Transverse colon (tissue), 4 donors: ENCODE measurements around the gene C10orf71. TPM values are rescaled to one million over a fixed set of nuclear protein-coding genes. Genes with fewer than 3 reads are reported as not detected.

Source experiments
- DNase-seq: peaks from one replicate; pipeline ENCODE4 v3.0.0-alpha.2; 2019
- H3K27ac ChIP-seq, 4 donors: fragments of 200-600 bp; sonication (generic); 2 replicates each; pipeline ENCODE4 v1.5.1; 2016 to 2018; ENCODE audit warnings: inconsistent platforms in 4 of 4
- H3K27me3 ChIP-seq: fragments of 200-600 bp; sonication (generic); 2 replicates; pipeline ENCODE4 v1.5.1; 2017; ENCODE audit warnings: inconsistent platforms
- H3K36me3 ChIP-seq, 4 donors: fragments of 200-600 bp; sonication (generic); 2 replicates each; pipeline ENCODE4 v1.5.1; 2017 to 2019; ENCODE audit warnings: inconsistent platforms in 4 of 4
- H3K4me1 ChIP-seq, 4 donors: fragments of 200-600 bp; sonication (generic); 2 replicates each; pipeline ENCODE4 v1.5.1; 2017 to 2020; ENCODE audit warnings: inconsistent platforms in 4 of 4
- H3K4me3 ChIP-seq, 4 donors: fragments of 200-600 bp; sonication (generic); 1 replicate in 1 of 4; 2 replicates in 3 of 4; pipeline versions ENCODE4 v1.5.1 to v1.6.1; 2017 to 2019; ENCODE audit warnings: inconsistent platforms in 4 of 4
- H3K9me3 ChIP-seq, 2 donors: fragments of 200-600 bp; sonication (generic); 2 replicates each; pipeline ENCODE4 v1.5.1; 2017 to 2019; ENCODE audit warnings: inconsistent platforms in 2 of 2
- EP300 ChIP-seq: sonication (generic); formaldehyde crosslinking; IDR thresholded peaks from one replicate; pipeline ENCODE4 v1.6.1; 2017; ENCODE audit warnings: antibody characterized with exemption, low read depth
- POLR2A ChIP-seq: fragments of 450-650 bp; IDR thresholded peaks from one replicate; pipeline ENCODE4 v1.6.1; 2016; ENCODE audit warnings: antibody characterized with exemption, mild to moderate bottlenecking, moderate library complexity
- POLR2AphosphoS5 ChIP-seq, 3 donors: sonication (generic); formaldehyde crosslinking; IDR thresholded peaks; one replicate each; pipeline ENCODE4 v1.6.1; 2016; ENCODE audit warnings: antibody characterized with exemption in 3 of 3
- WGBS, 2 donors: methylation state at CpG; one replicate each; pipeline ENCODE4 v1.1.5; 2018; ENCODE audit warnings: low coverage in 1 of 2; 5-methylcytosine and 5-hydroxymethylcytosine counted together
- in situ Hi-C, 4 donors: fragments of 200-750 bp; cut with MboI; loops; one replicate each; pipeline versions ENCODE4 v1.15.0 to v1.15.1; 2017; ENCODE audit warnings: low sequenced_read_pairs in 3 of 4, low pct_ligation_motif_present in 1 of 4, low pct_unique_long_range_greater_than_20kb in 1 of 4
- intact Hi-C: fragments of 100-400 bp; cut with DNase I; formaldehyde crosslinking; loops from one replicate; pipeline ENCODE4 v1.15.1; 2023; ENCODE audit warnings: low total_unique reads
- total RNA-seq, 4 donors: library from RNA; depleted of rRNA; stranded (reverse); fragments of >200 nt; gene quantifications; one replicate each; pipeline ENCODE4 v1.1.0, GENCODE V29; 2016
- TF ChIP-seq, protein P1 (sequence below), 5 experiments: fragments of 200-600 bp in 3 of 5; fragments of 450-650 bp in 2 of 5; sonication (generic) in 3 of 5; IDR thresholded peaks; 1 replicate in 2 of 5; 2 replicates in 3 of 5; pipeline ENCODE4 v1.5.1; 2016 to 2017; ENCODE audit warnings: antibody characterized with exemption in 5 of 5, inconsistent platforms in 3 of 5, mild to moderate bottlenecking in 2 of 5, moderate library complexity in 1 of 5

The C10orf71 gene
- total RNA-seq, 4 donors from 2014 or later: under 0.01 TPM; not detected in 3

DNA sequence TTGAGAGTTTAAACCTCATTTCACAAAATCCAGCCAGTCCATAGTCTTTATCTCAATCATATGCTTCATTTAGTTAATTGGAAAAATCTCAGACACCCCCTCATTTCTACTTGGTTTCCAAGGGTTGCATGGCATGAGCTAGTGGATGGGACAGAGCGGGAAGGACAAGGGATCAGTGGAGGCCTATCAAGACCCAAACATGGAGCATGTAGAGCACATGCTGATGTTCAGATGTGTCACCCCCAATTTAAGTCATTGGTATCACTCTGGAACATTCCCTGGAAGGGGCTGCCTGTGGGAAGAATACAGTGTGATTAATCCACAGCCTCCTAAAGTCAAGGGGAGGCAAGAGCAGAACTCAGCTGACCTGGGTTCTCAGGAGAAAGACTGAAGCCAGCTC lies 2.3 kb downstream of the C10orf71 start:
- Histone ChIP-seq H3K27me3 (no peaks in the 10 kb centered on the region), H3K4me1 (peaks cover 0 to 6% (median 0%) of the 10 kb centered on the region in 4 donors), H3K4me3 (no peak overlapping the region), H3K36me3 (no peaks in the 10 kb centered on the region), H3K27ac (no peak overlapping the region), H3K9me3 (no peaks in the 10 kb centered on the region)
- in situ Hi-C loops (no loop called here), intact Hi-C loops (no loop called here)
- 92 to 100% methylated on average over 1 of the region's 1 CpG for WGBS, 2 donors
- no peak for DNase-seq
- TF ChIP-seq POLR2AphosphoS5 (IDR thresholded peaks at IDR 0.05) (no peak), EP300 (no peak), POLR2A (no peak)

DNA sequence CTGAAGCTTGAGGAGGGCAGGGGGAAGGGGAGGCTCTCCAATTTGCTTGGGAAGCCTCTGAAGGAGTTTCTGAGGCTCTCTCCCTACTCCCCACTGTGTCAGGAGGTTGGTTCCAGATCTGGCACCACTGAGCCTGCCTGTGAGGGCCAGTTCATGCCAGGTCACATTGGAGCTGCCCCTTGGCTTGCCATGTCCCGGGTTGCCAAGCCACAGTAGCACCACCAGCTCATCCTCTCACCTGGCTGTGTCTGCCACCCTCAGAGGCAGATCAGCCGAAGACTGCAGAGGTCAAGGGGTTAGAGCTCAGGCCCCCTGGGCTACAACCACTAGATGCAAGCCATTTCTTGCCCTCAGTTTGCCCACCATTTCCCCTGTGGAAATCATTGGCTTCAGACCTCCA lies 3.1 kb downstream of the C10orf71 start:
- H3K4me3 ChIP-seq: no peak overlapping the region
- TF ChIP-seq POLR2A (no peak), POLR2AphosphoS5 (IDR thresholded peaks at IDR 0.05) (no peak), EP300 (no peak)
- TF ChIP-seq, protein P1, sequence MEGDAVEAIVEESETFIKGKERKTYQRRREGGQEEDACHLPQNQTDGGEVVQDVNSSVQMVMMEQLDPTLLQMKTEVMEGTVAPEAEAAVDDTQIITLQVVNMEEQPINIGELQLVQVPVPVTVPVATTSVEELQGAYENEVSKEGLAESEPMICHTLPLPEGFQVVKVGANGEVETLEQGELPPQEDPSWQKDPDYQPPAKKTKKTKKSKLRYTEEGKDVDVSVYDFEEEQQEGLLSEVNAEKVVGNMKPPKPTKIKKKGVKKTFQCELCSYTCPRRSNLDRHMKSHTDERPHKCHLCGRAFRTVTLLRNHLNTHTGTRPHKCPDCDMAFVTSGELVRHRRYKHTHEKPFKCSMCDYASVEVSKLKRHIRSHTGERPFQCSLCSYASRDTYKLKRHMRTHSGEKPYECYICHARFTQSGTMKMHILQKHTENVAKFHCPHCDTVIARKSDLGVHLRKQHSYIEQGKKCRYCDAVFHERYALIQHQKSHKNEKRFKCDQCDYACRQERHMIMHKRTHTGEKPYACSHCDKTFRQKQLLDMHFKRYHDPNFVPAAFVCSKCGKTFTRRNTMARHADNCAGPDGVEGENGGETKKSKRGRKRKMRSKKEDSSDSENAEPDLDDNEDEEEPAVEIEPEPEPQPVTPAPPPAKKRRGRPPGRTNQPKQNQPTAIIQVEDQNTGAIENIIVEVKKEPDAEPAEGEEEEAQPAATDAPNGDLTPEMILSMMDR (IDR thresholded peaks at IDR 0.05): no peak
- peaks cover 0 to 6% (median 0%) of the 10 kb centered on the region in 4 donors for H3K4me1 ChIP-seq
- 40% methylated on average over 1 of the region's 2 CpGs; no CpG with 5 or more reads in 1 of the 2 donors for WGBS, 2 donors
- no peak for DNase-seq
- H3K36me3 ChIP-seq: no peaks in the 10 kb centered on the region
- no peaks in the 10 kb centered on the region for H3K27me3 ChIP-seq
- H3K27ac ChIP-seq: no peak overlapping the region
- in situ Hi-C loops (no loop called here), intact Hi-C loops (no loop called here)
- H3K9me3 ChIP-seq: no peaks in the 10 kb centered on the region

DNA sequence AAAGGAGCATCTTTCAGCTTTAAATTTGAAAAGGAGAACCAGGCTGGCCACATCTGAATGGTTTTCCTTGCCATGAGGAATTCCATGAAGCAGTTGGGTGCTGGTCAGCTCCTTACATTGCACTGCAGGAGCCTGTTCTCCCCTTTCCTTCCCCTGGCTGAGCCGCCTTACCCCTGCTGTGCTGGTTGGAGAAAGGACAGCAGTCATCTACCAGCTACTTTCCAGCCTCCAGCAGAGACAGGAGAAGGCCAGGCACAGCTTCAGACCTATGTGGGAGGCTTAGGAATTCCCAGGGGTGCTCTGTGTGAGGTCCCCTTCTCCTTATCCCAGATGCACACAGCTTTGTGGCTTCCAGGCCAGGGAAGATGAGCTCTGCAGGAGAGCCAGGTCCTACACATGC lies 4.7 kb downstream of the C10orf71 start:
- no peaks in the 10 kb centered on the region for H3K27me3 ChIP-seq
- WGBS, 2 donors: 67% methylated on average over 1 of the region's 1 CpG; no CpG with 5 or more reads in 1 of the 2 donors
- H3K4me3 ChIP-seq: no peak overlapping the region
- intact Hi-C loops: no loop called here
- H3K36me3 ChIP-seq: no peaks in the 10 kb centered on the region
- in situ Hi-C loops: no loop called here
- TF ChIP-seq, protein P1 (IDR thresholded peaks at IDR 0.05): no peak
- no peak for TF ChIP-seq POLR2A
- no peak for TF ChIP-seq POLR2AphosphoS5 (IDR thresholded peaks at IDR 0.05)
- no peak for TF ChIP-seq EP300
- DNase-seq: no peak
- H3K27ac ChIP-seq: no peak overlapping the region
- no peaks in the 10 kb centered on the region for H3K4me1 ChIP-seq
- no peaks in the 10 kb centered on the region for H3K9me3 ChIP-seq

DNA sequence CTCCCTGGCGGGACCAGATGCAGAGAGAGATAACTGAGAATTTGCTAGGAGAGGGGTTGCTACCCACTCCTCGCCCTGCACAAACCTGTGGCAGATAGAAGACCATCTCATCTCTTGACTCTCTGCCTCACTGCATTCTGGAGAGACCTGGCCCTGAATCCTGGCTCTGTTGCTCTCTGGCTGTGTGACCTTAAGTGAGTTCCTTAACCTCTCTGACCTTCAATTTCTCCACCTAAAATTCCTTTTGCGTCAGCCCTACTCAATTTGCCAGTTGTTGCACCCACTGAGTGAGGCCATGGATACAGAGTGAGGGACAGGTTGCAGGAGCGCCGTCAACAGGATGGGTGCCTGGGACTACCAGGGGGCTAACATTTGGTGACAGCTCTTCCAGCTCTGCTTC lies 5.2 kb downstream of the C10orf71 start:
- no peaks in the 10 kb centered on the region for H3K36me3 ChIP-seq
- DNase-seq: no peak
- H3K27me3 ChIP-seq: no peaks in the 10 kb centered on the region
- no peaks in the 10 kb centered on the region for H3K9me3 ChIP-seq
- H3K4me3 ChIP-seq: no peak overlapping the region
- H3K27ac ChIP-seq: no peak overlapping the region
- in situ Hi-C loops: no loop called here
- TF ChIP-seq EP300: no peak
- TF ChIP-seq POLR2A: no peak
- no peak for TF ChIP-seq POLR2AphosphoS5 (IDR thresholded peaks at IDR 0.05)
- TF ChIP-seq, protein P1 (IDR thresholded peaks at IDR 0.05): no peak
- no peaks in the 10 kb centered on the region for H3K4me1 ChIP-seq
- WGBS, 2 donors: 83% methylated on average over 5 of the region's 5 CpGs; no CpG with 5 or more reads in 1 of the 2 donors
- intact Hi-C loops: no loop called here

DNA sequence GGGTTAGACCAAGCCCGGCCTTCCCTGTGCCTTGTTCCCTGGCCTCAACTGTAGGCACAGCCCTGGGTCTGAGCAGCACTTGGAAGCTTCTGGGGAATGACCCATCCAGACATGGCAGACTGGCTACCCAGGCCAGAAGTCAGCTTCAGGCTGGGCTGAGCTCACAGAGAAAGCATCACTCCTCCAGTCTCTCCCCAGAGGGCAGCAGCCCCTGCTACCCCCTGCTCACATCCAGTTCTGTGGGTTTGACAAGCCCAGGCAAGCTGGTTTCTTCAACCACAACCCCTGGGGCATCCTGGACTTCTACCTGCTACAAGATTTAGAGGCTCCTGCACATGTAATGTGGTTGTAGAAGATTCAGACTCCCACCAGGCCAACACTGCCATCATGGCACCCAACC lies 9.0 kb downstream of the C10orf71 start:
- H3K4me3 ChIP-seq: no peak overlapping the region
- DNase-seq: no peak
- H3K4me1 ChIP-seq: no peaks in the 10 kb centered on the region
- no peak overlapping the region for H3K27ac ChIP-seq
- H3K9me3 ChIP-seq: no peaks in the 10 kb centered on the region
- no peaks in the 10 kb centered on the region for H3K36me3 ChIP-seq
- 86% methylated on average over 1 of the region's 1 CpG; no CpG with 5 or more reads in 1 of the 2 donors for WGBS, 2 donors
- TF ChIP-seq, protein P1 (IDR thresholded peaks at IDR 0.05): no peak
- TF ChIP-seq EP300 (no peak), POLR2A (no peak)
- intact Hi-C loops (no loop called here), in situ Hi-C loops (no loop called here)
- no peaks in the 10 kb centered on the region for H3K27me3 ChIP-seq
